ENCODE data around the gene FFAR1. TPM values are rescaled to one million over a fixed set of nuclear protein-coding genes. Genes with fewer than 3 reads are reported as not detected.

The FFAR1 gene
- total and polyA plus RNA-seq, 2 experiments from 2014 or later: not detected

- Histone ChIP-seq H3K9ac (no peak overlapping the region), H3F3A (ENCODE audit: insufficient read depth) (no peaks in the 10 kb centered on the region), H3K27ac (no peak overlapping the region), H3K4me3 (no peak overlapping the region), H3K9me3 (ENCODE audit: low read depth) (no peaks in the 10 kb centered on the region), H3K9me2 (ENCODE audit: insufficient read depth) (no peaks in the 10 kb centered on the region), H3K4me1 (ENCODE audit: insufficient read depth) (no peaks in the 10 kb centered on the region), H3K36me3 (ENCODE audit: low read depth) (no peaks in the 10 kb centered on the region), H3K79me2 (ENCODE audit: insufficient read depth) (no peaks in the 10 kb centered on the region), H3K27me3 (replicated peaks; ENCODE audit: insufficient read depth) (no peaks in the 10 kb centered on the region), H3K4me2 (ENCODE audit: unreplicated experiment) (no peak overlapping the region), H4K20me1 (ENCODE audit: insufficient read depth) (no peaks in the 10 kb centered on the region), H2AFZ (no peak overlapping the region)
- WGBS, 2 experiments (ENCODE audit: low coverage in 1 of 2, low lambda C conversion rate in 2 of 2, missing lambda C conversion rate in 2 of 2): 81 to 84% methylated on average over 6 of the region's 6 CpGs
- TF ChIP-seq EZH2 (IDR thresholded peaks at IDR 0.05; ENCODE audit: insufficient read depth, poor library complexity, severe bottlenecking) (no peak), EZH2phosphoT487 (IDR thresholded peaks at IDR 0.05; ENCODE audit: insufficient read depth, low read depth) (no peak)
- in situ Hi-C loops (cut with MboI): no loop called here
- no peak for DNase-seq
These were observed 42.5 kb upstream of the FFAR1 start for GRCh38 chr19:35305181-35305580.

- H3K27ac ChIP-seq: no peak overlapping the region
- no peaks in the 10 kb centered on the region for H3K9me3 ChIP-seq (ENCODE audit: low read depth)
- in situ Hi-C loops (cut with MboI): no loop called here
- no peaks in the 10 kb centered on the region for H3F3A ChIP-seq (ENCODE audit: insufficient read depth)
- H3K4me2 ChIP-seq (ENCODE audit: unreplicated experiment): no peak overlapping the region
- no peaks in the 10 kb centered on the region for H3K79me2 ChIP-seq (ENCODE audit: insufficient read depth)
- no peaks in the 10 kb centered on the region for H3K27me3 ChIP-seq (replicated peaks; ENCODE audit: insufficient read depth)
- H2AFZ ChIP-seq: no peak overlapping the region
- TF ChIP-seq EZH2phosphoT487 (IDR thresholded peaks at IDR 0.05; ENCODE audit: insufficient read depth, low read depth) (no peak), EZH2 (IDR thresholded peaks at IDR 0.05; ENCODE audit: insufficient read depth, poor library complexity, severe bottlenecking) (no peak)
- no peak overlapping the region for H3K9ac ChIP-seq
- no peaks in the 10 kb centered on the region for H3K9me2 ChIP-seq (ENCODE audit: insufficient read depth)
- no peaks in the 10 kb centered on the region for H4K20me1 ChIP-seq (ENCODE audit: insufficient read depth)
- no peak overlapping the region for H3K4me3 ChIP-seq
- no peaks in the 10 kb centered on the region for H3K36me3 ChIP-seq (ENCODE audit: low read depth)
- DNase-seq: no peak
- no peaks in the 10 kb centered on the region for H3K4me1 ChIP-seq (ENCODE audit: insufficient read depth)
- 89 to 90% methylated on average over 20 of the region's 20 CpGs for WGBS, 2 experiments (ENCODE audit: low coverage in 1 of 2, low lambda C conversion rate in 2 of 2, missing lambda C conversion rate in 2 of 2)
These were observed 41.0 kb upstream of the FFAR1 start for GRCh38 chr19:35306473-35307246.

GRCh38 chr19:35307931-35308330 lies 39.8 kb upstream of the FFAR1 start:
- no peak overlapping the region for H3K9ac ChIP-seq
- H3F3A ChIP-seq (ENCODE audit: insufficient read depth): no peaks in the 10 kb centered on the region
- TF ChIP-seq EZH2phosphoT487 (IDR thresholded peaks at IDR 0.05; ENCODE audit: insufficient read depth, low read depth) (no peak), EZH2 (IDR thresholded peaks at IDR 0.05; ENCODE audit: insufficient read depth, poor library complexity, severe bottlenecking) (no peak)
- H3K4me2 ChIP-seq (ENCODE audit: unreplicated experiment): no peak overlapping the region
- H3K9me2 ChIP-seq (ENCODE audit: insufficient read depth): no peaks in the 10 kb centered on the region
- no peak overlapping the region for H2AFZ ChIP-seq
- H3K79me2 ChIP-seq (ENCODE audit: insufficient read depth): no peaks in the 10 kb centered on the region
- H3K36me3 ChIP-seq (ENCODE audit: low read depth): no peaks in the 10 kb centered on the region
- 51 to 52% methylated on average over 9 to 10 of the region's 10 CpGs for WGBS, 2 experiments (ENCODE audit: low coverage in 1 of 2, low lambda C conversion rate in 2 of 2, missing lambda C conversion rate in 2 of 2)
- DNase-seq: no peak
- H3K9me3 ChIP-seq (ENCODE audit: low read depth): no peaks in the 10 kb centered on the region
- no peak overlapping the region for H3K4me3 ChIP-seq
- no peak overlapping the region for H3K27ac ChIP-seq
- H3K27me3 ChIP-seq (replicated peaks; ENCODE audit: insufficient read depth): no peaks in the 10 kb centered on the region
- in situ Hi-C loops (cut with MboI): no loop called here
- no peaks in the 10 kb centered on the region for H4K20me1 ChIP-seq (ENCODE audit: insufficient read depth)
- H3K4me1 ChIP-seq (ENCODE audit: insufficient read depth): no peaks in the 10 kb centered on the region

- WGBS, 2 experiments (ENCODE audit: low coverage in 1 of 2, low lambda C conversion rate in 2 of 2, missing lambda C conversion rate in 2 of 2): 77 to 83% methylated on average over 7 of the region's 7 CpGs
- H3K4me1 ChIP-seq (ENCODE audit: insufficient read depth): no peaks in the 10 kb centered on the region
- H3K4me3 ChIP-seq: no peak overlapping the region
- H3K4me2 ChIP-seq (ENCODE audit: unreplicated experiment): no peak overlapping the region
- no peak overlapping the region for H2AFZ ChIP-seq
- in situ Hi-C loops (cut with MboI): no loop called here
- H3K9me2 ChIP-seq (ENCODE audit: insufficient read depth): no peaks in the 10 kb centered on the region
- no peak for TF ChIP-seq EZH2phosphoT487 (IDR thresholded peaks at IDR 0.05; ENCODE audit: insufficient read depth, low read depth)
- H3K27ac ChIP-seq: no peak overlapping the region
- no peaks in the 10 kb centered on the region for H3K27me3 ChIP-seq (replicated peaks; ENCODE audit: insufficient read depth)
- H3K9ac ChIP-seq: no peak overlapping the region
- no peaks in the 10 kb centered on the region for H3K79me2 ChIP-seq (ENCODE audit: insufficient read depth)
- no peaks in the 10 kb centered on the region for H4K20me1 ChIP-seq (ENCODE audit: insufficient read depth)
- no peaks in the 10 kb centered on the region for H3F3A ChIP-seq (ENCODE audit: insufficient read depth)
- no peaks in the 10 kb centered on the region for H3K36me3 ChIP-seq (ENCODE audit: low read depth)
- no peak for DNase-seq
- H3K9me3 ChIP-seq (ENCODE audit: low read depth): no peaks in the 10 kb centered on the region
These were observed 38.8 kb upstream of the FFAR1 start for GRCh38 chr19:35308910-35309309.

All from GM23248 (cell line).